Retinal pigment epithelial cell (primary cell): ENCODE results near the gene GRIP2.

Experiments used
- DNase-seq: peaks from one replicate; pipeline ENCODE4 v3.0.0-alpha.2; 2010; ENCODE audit warnings: low read depth
- H3K4me3 ChIP-seq: 2 replicates; pipeline ENCODE4 v1.5.1; 2011; ENCODE audit warnings: mild to moderate bottlenecking, low read length, control low read depth, moderate library complexity
- CTCF ChIP-seq: conservative IDR thresholded peaks from 2 replicates; pipeline ENCODE4 v1.5.1; 2011; ENCODE audit warnings: low read depth, low read length, control low read depth, inconsistent platforms

GRIP2 gene

GRCh38 chr3:14548321-14548729 lies 8.2 kb upstream of the GRIP2 start:
- TF ChIP-seq CTCF: peak; percentile 86
- peak; percentile 18 for DNase-seq
- no peak overlapping the region for H3K4me3 ChIP-seq

- no peak overlapping the region for H3K4me3 ChIP-seq
- DNase-seq: no peak
- no peak for TF ChIP-seq CTCF
Measured at GRCh38 chr3:14547693-14548092, 7.6 kb upstream of the GRIP2 start.

GRCh38 chr3:14546041-14546440 lies 5.9 kb upstream of the GRIP2 start:
- no peak for DNase-seq
- TF ChIP-seq CTCF: no peak
- no peak overlapping the region for H3K4me3 ChIP-seq

- no peak overlapping the region for H3K4me3 ChIP-seq
- no peak for DNase-seq
- TF ChIP-seq CTCF: no peak
Measured at GRCh38 chr3:14545251-14545635, 5.1 kb upstream of the GRIP2 start.

- H3K4me3 ChIP-seq: no peak overlapping the region
- TF ChIP-seq CTCF: no peak
- DNase-seq: no peak
Measured at GRCh38 chr3:14544282-14545250, 4.4 kb upstream of the GRIP2 start.

GRCh38 chr3:14543446-14543845 lies 3.3 kb upstream of the GRIP2 start:
- no peak for TF ChIP-seq CTCF
- DNase-seq: no peak

GRCh38 chr3:14542656-14543055 lies 2.5 kb upstream of the GRIP2 start:
- TF ChIP-seq CTCF: no peak
- DNase-seq: no peak
- H3K4me3 ChIP-seq: no peak overlapping the region

More at GRCh38 chr3:14543446-14543845, 3.3 kb upstream of the GRIP2 start:
- H3K4me3 ChIP-seq: no peak overlapping the region
